Peyer's patch (tissue), 4 donors: ENCODE measurements around the gene TXNDC17. TPM values are rescaled to one million over a fixed set of nuclear protein-coding genes. Genes with fewer than 3 reads are reported as not detected.

Experiments used
- DNase-seq, 3 donors: peaks; one replicate each; pipeline ENCODE4 v3.0.0-alpha.2; 2017 to 2019
- H3K27ac ChIP-seq, 4 donors: fragments of 200-600 bp; sonication (generic); one replicate each; pipeline ENCODE4 v1.5.1; 2016 to 2019
- H3K27me3 ChIP-seq, 2 donors: fragments of 200-600 bp; sonication (generic); one replicate each; pipeline ENCODE4 v1.5.1; 2019
- H3K36me3 ChIP-seq, 3 donors: fragments of 200-600 bp; sonication (generic); one replicate each; pipeline ENCODE4 v1.5.1; 2016 to 2019
- H3K4me1 ChIP-seq, 4 donors: fragments of 200-600 bp; sonication (generic); one replicate each; pipeline ENCODE4 v1.5.1; 2016 to 2019
- H3K4me3 ChIP-seq, 4 donors: fragments of 200-600 bp; sonication (generic); 1 replicate in 3 of 4; 2 replicates in 1 of 4; pipeline ENCODE4 v1.5.1; 2016 to 2019; ENCODE audit warnings: mild to moderate bottlenecking in 1 of 4
- H3K9me3 ChIP-seq, 4 donors: fragments of 200-600 bp; sonication (generic); one replicate each; pipeline ENCODE4 v1.5.1; 2016 to 2019; ENCODE audit warnings: mild to moderate bottlenecking in 1 of 4
- CTCF ChIP-seq, 6 experiments: fragments of 450-650 bp in 4 of 6; fragments of 200-600 bp in 2 of 6; sonication (generic) in 1 of 6; IDR thresholded peaks; one replicate each; pipeline ENCODE4 v1.5.1; 2017 to 2019; ENCODE audit warnings: antibody characterized with exemption in 6 of 6, mild to moderate bottlenecking in 3 of 6, moderate library complexity in 1 of 6
- POLR2A ChIP-seq, 2 donors: fragments of 450-650 bp; IDR thresholded peaks; one replicate each; pipeline ENCODE4 v1.5.1; 2017; ENCODE audit warnings: antibody characterized with exemption in 2 of 2, mild to moderate bottlenecking in 2 of 2, moderate library complexity in 2 of 2
- total RNA-seq, 4 donors: library from RNA; depleted of rRNA; stranded (reverse); fragments of >200 nt; gene quantifications; one replicate each; pipeline ENCODE4 v1.1.0, GENCODE V29; 2016

Gene TXNDC17
- total RNA-seq, 4 donors from 2014 or later: 73.9 to 192 (median 149) TPM

- Histone ChIP-seq H3K4me3 (no peak overlapping the region), H3K36me3 (no peaks in the 10 kb centered on the region), H3K9me3 (no peaks in the 10 kb centered on the region), H3K27me3 (no peaks in the 10 kb centered on the region), H3K4me1 (no peaks in the 10 kb centered on the region), H3K27ac (no peak overlapping the region)
- TF ChIP-seq POLR2A (IDR thresholded peaks at IDR 0.05): no peak
- TF ChIP-seq CTCF (IDR thresholded peaks at IDR 0.05): no peak
- DNase-seq: no peak
These were observed 35.9 kb downstream of the TXNDC17 start for GRCh38 chr17:6676802-6677157.

GRCh38 chr17:6677158-6677831, 36.4 kb downstream of the TXNDC17 start:
- Histone ChIP-seq H3K9me3 (no peaks in the 10 kb centered on the region), H3K4me3 (no peak overlapping the region), H3K4me1 (no peaks in the 10 kb centered on the region), H3K36me3 (no peaks in the 10 kb centered on the region), H3K27ac (no peak overlapping the region), H3K27me3 (no peaks in the 10 kb centered on the region)
- DNase-seq: no peak
- no peak for TF ChIP-seq CTCF (IDR thresholded peaks at IDR 0.05)
- TF ChIP-seq POLR2A (IDR thresholded peaks at IDR 0.05): no peak

- TF ChIP-seq POLR2A (IDR thresholded peaks at IDR 0.05) (no peak), CTCF (IDR thresholded peaks at IDR 0.05) (no peak)
- no peak overlapping the region for H3K27ac ChIP-seq
These were observed 37.1 kb downstream of the TXNDC17 start for GRCh38 chr17:6677946-6678345.

GRCh38 chr17:6679241-6679640, 38.4 kb downstream of the TXNDC17 start:
- TF ChIP-seq POLR2A (IDR thresholded peaks at IDR 0.05): no peak
- no peak for TF ChIP-seq CTCF (IDR thresholded peaks at IDR 0.05)
- no peaks in the 10 kb centered on the region for H3K36me3 ChIP-seq
- no peak for DNase-seq
- H3K4me1 ChIP-seq: no peaks in the 10 kb centered on the region
- no peak overlapping the region for H3K4me3 ChIP-seq
- H3K9me3 ChIP-seq: no peaks in the 10 kb centered on the region
- no peaks in the 10 kb centered on the region for H3K27me3 ChIP-seq
- H3K27ac ChIP-seq: no peak overlapping the region

More at GRCh38 chr17:6677946-6678345, 37.1 kb downstream of the TXNDC17 start:
- no peaks in the 10 kb centered on the region for H3K9me3 ChIP-seq
- DNase-seq: no peak
- no peaks in the 10 kb centered on the region for H3K27me3 ChIP-seq
- H3K4me1 ChIP-seq: no peaks in the 10 kb centered on the region
- H3K36me3 ChIP-seq: no peaks in the 10 kb centered on the region
- H3K4me3 ChIP-seq: no peak overlapping the region

GRCh38 chr17:6681176-6681575, 40.3 kb downstream of the TXNDC17 start:
- no peaks in the 10 kb centered on the region for H3K36me3 ChIP-seq
- H3K4me1 ChIP-seq: no peaks in the 10 kb centered on the region
- H3K9me3 ChIP-seq: no peaks in the 10 kb centered on the region
- no peak overlapping the region for H3K4me3 ChIP-seq
- H3K27me3 ChIP-seq: no peaks in the 10 kb centered on the region
- no peak for TF ChIP-seq POLR2A (IDR thresholded peaks at IDR 0.05)
- TF ChIP-seq CTCF (IDR thresholded peaks at IDR 0.05): no peak
- no peak overlapping the region for H3K27ac ChIP-seq
- no peak for DNase-seq

GRCh38 chr17:6681671-6682070, 40.8 kb downstream of the TXNDC17 start:
- H3K4me3 ChIP-seq: no peak overlapping the region
- no peak overlapping the region for H3K27ac ChIP-seq
- H3K36me3 ChIP-seq: no peaks in the 10 kb centered on the region
- TF ChIP-seq POLR2A (IDR thresholded peaks at IDR 0.05): no peak
- DNase-seq: no peak
- no peaks in the 10 kb centered on the region for H3K27me3 ChIP-seq
- H3K4me1 ChIP-seq: no peaks in the 10 kb centered on the region
- no peaks in the 10 kb centered on the region for H3K9me3 ChIP-seq
